GM21717 (cell line): ENCODE measurements around the gene SGK1.
"Not testable (repeated sequence)": the region's sequence is repeated elsewhere in the genome, so short reads cannot be mapped to it uniquely, and the experiment has no call there.

Experiments used
- ATAC-seq: cut with Tn5 transposase; IDR thresholded peaks from one replicate; pipeline ENCODE4 v1.9.1; 2021; ENCODE audit warnings: mild to moderate bottlenecking, moderate library complexity; ENCODE audit not compliant: unreplicated experiment

SGK1 gene

DNA sequence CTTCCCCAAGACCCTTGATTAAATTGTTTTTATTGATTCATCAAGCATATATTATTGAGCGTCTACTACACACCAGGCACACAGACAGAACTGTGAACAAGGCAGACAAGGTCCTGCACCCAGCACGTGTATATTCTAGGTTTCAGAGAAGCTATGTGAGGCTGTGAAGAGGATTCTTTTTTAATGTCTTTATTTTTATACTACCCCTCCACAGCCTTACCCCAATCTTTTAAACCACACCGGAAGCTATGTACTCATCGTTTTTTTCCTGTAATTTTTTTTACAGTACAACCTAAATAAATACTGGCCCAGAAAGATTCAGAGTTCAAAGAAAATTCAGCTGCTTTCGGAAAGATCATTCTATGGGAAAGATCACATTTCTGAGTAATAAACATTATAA is 10.0 kb downstream of the SGK1 start:
- ATAC-seq = no peak

DNA sequence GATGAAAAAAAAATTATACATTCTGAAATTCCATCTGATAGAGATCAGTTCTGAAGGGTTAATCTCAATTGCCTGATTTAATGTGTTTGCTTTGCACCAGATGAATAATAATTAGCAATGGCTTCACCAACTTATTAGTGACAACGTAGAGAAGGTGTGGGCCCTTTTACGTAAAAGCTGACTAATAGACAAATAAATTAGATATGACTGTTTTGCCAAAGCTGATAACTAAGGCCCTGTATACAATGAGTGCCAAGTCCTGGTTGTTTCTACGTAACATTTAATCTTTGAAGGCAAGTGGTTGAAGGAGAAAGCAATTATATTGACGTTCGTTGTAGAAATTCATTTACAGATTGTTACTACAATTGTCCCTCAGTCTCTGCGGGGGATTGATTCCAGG is 10.8 kb downstream of the SGK1 start:
- no peak for ATAC-seq

- not testable (repeated sequence) for ATAC-seq
Observed at GRCh38 chr6:134304381-134304780, 13.5 kb downstream of the SGK1 start.

DNA sequence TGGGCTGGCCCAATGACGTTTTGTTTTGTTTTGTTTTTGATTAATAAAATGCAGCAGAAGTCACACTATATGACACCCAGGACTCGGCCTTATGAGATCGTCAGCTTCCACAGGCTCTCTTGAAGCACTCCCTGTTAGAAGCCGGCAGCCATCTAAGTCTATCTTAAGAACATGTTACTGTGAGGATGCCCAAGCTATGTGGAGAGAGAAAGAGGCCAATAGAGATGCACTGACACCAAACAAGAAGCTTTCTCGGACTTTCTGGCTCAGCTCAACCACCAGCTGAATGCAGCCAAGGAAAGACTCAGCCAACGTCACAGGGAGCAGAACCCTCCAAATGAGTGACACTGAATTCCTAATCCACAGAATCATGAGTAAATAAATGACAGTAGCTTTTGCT is 14.0 kb downstream of the SGK1 start:
- no peak for ATAC-seq

GRCh38 chr6:134299236-134299635 is 18.7 kb downstream of the SGK1 start:
- no peak for ATAC-seq

DNA sequence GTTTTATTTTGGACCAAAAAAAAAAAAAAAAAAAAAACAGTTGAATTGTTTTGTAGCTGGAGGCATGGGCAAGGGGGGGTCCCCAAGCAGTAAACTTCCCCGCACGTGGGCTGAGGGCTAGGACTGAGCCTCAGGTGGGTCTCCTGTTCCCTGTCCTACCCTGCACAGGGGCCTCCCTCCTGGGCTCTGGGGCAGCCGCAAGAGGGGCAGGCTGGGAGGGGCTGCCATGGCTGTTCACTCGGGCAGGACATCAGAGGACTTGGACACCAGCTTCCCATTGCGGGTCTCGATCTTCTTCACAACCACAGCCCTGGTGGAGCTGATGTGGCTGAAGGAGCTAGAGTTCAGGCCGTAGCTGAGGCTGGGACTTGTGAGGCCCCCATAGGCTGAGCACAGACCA is 21.1 kb downstream of the SGK1 start:
- ATAC-seq = no peak

GRCh38 chr6:134295953-134296553 is 21.9 kb downstream of the SGK1 start:
- peak; percentile 64 for ATAC-seq

DNA sequence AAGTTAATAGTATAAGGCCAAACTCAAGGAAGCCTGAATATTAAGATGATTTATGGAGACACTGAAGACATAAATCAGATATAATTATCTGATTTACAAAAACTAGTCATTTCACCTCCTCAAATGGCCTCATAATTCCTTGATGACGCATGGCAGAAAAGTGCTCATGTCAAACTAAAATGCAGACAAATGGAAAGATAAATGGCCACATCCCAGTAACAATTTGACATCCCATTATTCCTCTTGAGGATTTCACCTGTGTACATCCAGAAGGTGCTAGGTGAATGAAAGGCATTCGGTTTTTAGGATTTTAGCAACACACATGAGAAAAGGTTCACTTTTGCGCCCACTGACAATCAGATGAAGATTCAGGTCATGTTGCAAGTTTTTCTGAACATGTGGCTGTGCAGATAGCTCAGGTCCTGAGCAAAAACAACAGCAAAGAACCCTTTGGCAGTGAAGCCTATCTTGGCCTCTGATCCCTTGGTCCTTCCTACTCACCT is 24.2 kb downstream of the SGK1 start:
- no peak for ATAC-seq

DNA sequence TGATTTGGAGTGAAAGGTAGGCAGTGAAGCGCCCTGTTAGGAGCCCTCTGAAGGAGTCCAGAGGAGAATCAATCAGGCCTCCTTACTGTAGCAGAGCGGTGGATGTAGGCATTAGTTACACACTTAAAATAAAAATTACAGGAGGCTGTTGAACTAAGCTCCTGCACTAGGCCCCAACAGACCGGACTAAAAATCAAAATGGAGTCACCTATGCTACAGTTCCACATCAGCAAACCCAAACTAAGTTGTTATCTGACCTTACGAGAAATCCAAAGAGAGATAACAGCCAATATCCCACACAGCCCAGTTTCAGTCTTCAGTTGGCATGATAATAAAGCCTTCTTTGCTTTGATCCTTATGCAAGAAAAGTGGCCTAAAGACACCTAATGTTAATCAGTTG is 26.8 kb downstream of the SGK1 start:
- ATAC-seq = no peak

GRCh38 chr6:134289204-134289575 is 28.7 kb downstream of the SGK1 start:
- ATAC-seq = no peak

DNA sequence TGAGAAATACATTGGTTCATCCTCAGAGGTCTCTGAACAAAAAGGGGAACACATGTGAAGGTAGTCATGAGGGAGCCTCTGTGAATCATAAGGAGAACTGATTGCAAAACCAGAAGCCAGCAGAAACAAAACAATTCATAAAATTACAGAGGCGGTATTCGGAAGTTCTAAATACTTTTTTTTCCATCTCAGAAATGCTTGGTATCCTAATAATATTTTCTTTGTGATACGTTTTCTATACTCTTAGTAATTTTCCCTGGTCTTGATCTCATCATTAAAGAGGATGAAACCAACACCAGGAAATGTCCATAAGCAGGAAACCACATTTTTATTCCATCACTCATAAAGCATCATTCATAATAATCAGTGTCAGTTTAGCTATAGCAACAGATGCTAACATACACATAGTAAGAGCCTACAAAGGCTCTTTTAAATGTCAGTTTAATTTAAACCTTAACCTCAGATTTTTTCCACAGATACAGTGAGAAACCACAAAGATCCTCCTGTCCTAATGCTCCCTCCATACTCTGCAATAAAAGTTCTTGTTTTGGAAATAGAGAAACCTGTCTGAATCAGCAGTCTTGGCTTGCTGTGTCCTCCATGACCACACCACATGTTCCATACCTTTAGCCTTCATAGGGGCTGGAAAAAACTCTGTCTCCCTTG is 29.2 kb downstream of the SGK1 start:
- ATAC-seq = no peak

DNA sequence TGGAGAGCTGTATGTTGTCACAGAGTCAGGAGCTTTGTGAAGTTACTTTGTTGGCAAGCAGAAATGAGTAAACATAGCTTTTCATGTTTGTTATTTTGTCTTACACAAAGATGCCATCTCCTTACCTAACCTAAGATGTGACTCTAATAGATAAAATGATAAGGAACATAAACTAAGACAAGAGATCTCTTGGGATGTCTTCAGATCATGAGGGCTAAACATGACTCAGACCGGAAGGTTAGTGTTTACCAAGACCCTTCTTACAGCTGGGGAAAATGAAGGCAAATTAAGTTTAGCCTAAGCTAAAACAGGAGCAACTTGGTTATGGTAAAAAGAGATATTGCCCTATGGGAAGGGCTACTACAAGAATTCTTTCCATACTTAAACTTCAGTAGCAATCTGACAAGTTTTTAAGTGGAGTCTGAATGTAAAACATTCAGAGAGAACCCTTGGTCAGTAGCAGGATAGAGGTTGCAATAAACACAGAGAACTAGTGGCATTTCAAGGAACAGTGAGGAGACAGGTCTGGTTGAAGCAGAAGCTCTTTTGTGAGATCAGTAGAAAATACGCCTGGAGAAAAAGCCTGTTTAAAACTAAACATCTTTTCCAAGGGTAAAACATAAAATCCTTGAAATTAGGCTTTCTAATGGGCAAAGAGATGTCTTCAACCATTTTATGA is 29.9 kb downstream of the SGK1 start:
- ATAC-seq = no peak

DNA sequence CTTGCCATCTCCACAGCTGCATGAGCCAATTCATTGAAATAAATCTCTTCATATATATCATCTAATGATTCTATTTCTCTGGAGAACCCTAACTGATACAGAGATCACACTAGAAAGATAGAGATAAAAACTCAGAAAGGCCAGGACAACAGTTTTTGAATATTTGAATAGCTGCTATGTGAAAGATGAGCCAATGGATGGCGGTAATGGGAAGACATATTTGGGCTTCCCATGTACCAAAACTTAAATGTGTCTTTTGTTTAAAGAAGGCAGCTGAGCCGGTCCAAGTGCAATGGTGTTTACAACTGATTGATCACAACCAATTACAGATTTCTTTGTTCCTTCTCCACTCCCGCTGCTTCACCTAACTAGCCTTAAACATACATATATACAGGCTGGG is 35.1 kb downstream of the SGK1 start:
- ATAC-seq = no peak

- no peak for ATAC-seq
Observed at GRCh38 chr6:134281388-134281787, 36.5 kb downstream of the SGK1 start.

- no peak for ATAC-seq
Observed at GRCh38 chr6:134278000-134278399, 39.9 kb downstream of the SGK1 start.

DNA sequence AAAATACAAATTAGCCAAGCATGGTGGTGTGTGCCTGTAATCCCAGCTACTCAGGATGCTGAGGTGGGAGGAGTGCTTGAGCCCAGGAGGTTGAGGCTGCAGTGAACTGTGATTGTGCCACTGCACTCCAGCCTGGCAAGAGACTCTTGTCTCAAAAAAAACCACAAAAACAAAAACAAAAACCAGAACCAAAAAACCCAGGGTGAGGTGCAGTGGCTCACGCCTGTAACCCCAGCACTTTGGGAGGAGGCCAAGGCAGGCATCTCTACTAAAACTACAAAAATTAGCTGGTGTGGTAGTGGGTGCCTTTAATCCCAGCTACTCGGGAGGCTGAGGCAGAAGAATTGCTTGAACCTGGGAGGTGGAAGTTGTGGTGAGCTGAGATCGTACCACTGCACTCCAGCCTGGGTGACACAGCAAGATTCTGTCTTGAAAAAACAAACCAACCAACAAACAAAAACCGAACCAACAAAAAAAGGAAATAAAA is 41.0 kb downstream of the SGK1 start:
- not testable (repeated sequence) for ATAC-seq

DNA sequence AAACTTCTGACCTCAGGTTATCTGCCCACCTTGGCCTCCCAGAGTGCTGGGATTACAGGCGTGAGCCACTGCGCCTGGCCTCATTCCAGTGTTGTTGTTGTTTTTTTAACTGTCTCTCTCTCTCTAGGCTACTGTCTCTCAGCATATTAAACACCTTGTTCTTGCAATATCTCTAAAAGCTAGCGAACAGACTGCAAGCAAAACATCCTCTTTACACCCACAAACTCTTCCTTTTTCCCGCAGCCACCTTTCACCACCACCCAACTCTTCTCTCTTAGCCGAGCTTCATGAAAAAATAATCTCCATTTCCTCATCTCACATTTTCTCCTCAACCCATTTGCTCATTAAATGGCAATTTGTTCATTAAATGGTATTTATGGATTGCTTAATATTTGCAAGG is 45.5 kb downstream of the SGK1 start:
- ATAC-seq = no peak

- ATAC-seq = no peak
Observed at GRCh38 chr6:134267917-134268361, 50.0 kb downstream of the SGK1 start.

- no peak for ATAC-seq
Observed at GRCh38 chr6:134266776-134267175, 51.1 kb downstream of the SGK1 start.

DNA sequence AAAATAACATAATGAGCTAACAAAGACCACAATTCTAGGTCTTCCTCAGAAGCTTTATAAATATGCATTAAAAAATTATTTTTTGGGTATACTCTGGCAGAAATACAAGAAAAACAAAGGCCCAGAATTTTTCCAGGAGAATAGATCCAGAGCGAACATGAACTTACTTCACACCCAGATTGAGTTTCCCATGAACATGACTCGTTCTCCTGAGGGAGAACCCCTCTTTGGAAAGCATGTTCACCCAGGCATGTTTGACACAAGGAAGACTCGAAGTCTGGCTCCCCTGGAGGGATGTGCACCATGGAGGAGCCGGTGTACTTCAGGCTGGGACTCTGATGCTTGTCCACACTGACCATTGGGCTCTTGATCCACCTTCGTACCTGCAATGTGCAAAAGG is 56.1 kb downstream of the SGK1 start:
- ATAC-seq = no peak

GRCh38 chr6:134258849-134259306 is 59.0 kb downstream of the SGK1 start:
- no peak for ATAC-seq

DNA sequence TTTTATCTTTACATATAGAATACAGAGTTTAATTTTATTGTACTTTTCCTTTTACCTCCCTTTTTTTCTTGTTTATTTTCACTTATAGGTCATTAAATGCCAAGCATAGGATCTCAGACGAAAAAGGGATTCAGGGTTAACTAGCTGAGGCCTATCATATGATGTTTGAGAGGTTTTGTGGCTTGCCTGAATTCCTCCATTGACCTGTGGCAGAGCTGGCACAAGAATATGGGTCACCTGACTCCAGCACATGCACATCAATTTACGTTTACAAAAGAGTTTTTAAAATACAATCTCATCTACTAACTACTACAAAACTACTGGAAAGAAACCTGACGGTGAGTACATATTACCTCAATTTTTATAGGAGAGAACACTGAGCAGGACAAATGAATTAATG is 60.4 kb downstream of the SGK1 start:
- no peak for ATAC-seq
